Astrocyte of the cerebellum (primary cell): ENCODE measurements around the gene LYPD5.

Experiments
- DNase-seq: peaks from one replicate; pipeline ENCODE4 v3.0.0-alpha.2; 2011; ENCODE audit warnings: low read depth
- H3K4me3 ChIP-seq: 2 replicates; pipeline ENCODE4 v1.5.1; 2011; ENCODE audit warnings: mild to moderate bottlenecking, low read depth, low read length, moderate library complexity
- in situ Hi-C: cut with HindIII; loops from 2 replicates; pipeline ENCODE4 v1.10.0; 2017; ENCODE audit warnings: low sequenced_read_pairs
- TF ChIP-seq, protein P1 (sequence below): IDR thresholded peaks from 2 replicates; pipeline ENCODE4 v1.5.1; 2012; ENCODE audit warnings: low read length, low read depth, moderate library complexity, mild to moderate bottlenecking; ENCODE audit errors: missing control alignments

LYPD5 gene, protein sequence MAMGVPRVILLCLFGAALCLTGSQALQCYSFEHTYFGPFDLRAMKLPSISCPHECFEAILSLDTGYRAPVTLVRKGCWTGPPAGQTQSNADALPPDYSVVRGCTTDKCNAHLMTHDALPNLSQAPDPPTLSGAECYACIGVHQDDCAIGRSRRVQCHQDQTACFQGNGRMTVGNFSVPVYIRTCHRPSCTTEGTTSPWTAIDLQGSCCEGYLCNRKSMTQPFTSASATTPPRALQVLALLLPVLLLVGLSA

DNA sequence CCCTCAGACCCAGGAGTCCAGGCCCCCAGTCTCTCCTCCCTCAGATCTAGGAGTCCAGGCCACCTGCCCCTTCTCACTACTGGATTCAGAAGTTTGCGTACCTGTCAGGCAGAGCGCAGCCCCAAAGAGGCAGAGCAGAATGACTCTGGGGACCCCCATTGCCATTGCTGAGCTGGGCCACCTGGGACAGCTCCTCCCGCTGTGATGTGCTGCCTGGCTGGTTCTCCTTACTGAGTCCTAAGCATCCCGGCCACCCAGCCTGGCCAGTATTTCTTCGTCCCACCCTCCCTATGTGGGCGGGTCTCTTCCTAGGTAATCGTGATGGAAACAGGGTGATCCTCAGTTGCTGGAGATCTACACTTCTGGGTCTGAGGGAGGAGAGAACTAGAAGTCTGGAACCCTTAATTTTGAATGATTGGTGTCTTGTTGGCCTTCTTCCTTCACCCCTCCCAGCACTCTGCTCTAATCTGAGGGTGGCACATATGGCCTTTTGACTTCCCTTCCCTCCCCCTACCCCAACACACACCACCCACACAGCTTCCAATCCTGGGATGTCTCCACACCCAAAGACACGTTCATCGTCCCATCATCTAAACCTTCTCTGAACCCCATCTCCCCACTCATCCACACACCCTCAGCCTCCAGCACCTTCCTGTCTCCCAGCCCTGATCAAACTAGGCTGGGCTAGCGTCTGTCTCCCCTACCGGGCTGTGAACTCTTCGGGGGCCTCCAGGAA lies at the start of gene LYPD5:
Gene LYPD5 (minus strand): TSS at position 232 of the 736 bp plus-strand sequence. CDS start 67 bp downstream, at position 165.
- H3K4me3 ChIP-seq = no peak within 1 kb of the TSS
- TF ChIP-seq, protein P1, sequence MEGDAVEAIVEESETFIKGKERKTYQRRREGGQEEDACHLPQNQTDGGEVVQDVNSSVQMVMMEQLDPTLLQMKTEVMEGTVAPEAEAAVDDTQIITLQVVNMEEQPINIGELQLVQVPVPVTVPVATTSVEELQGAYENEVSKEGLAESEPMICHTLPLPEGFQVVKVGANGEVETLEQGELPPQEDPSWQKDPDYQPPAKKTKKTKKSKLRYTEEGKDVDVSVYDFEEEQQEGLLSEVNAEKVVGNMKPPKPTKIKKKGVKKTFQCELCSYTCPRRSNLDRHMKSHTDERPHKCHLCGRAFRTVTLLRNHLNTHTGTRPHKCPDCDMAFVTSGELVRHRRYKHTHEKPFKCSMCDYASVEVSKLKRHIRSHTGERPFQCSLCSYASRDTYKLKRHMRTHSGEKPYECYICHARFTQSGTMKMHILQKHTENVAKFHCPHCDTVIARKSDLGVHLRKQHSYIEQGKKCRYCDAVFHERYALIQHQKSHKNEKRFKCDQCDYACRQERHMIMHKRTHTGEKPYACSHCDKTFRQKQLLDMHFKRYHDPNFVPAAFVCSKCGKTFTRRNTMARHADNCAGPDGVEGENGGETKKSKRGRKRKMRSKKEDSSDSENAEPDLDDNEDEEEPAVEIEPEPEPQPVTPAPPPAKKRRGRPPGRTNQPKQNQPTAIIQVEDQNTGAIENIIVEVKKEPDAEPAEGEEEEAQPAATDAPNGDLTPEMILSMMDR = no peak

DNA sequence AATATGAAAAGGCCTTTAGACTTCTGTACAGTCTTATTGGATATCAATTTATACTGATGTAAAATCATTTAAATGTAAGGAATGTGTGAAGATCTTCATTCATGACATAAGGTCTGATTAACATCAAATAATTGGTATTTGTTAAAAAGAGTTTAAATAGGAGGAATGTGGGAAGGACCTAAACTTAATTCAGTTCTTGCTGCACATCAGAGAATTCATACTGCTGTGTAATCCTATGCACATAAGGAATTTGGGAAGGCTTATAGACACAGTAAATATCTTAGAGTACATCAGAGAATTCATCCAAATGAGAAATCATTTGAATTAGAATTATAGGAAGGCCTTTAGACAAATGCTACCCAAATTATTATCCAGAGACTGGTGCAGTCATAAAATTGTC lies 46.6 kb upstream of the LYPD5 start:
- TF ChIP-seq, protein P1 = no peak
- in situ Hi-C loops = no loop called here
- no peak overlapping the region for H3K4me3 ChIP-seq
- no peak for DNase-seq

More for the DNA sequence above, at the start of gene LYPD5:
- DNase-seq = no peak
- in situ Hi-C loops = no loop called here

DNA sequence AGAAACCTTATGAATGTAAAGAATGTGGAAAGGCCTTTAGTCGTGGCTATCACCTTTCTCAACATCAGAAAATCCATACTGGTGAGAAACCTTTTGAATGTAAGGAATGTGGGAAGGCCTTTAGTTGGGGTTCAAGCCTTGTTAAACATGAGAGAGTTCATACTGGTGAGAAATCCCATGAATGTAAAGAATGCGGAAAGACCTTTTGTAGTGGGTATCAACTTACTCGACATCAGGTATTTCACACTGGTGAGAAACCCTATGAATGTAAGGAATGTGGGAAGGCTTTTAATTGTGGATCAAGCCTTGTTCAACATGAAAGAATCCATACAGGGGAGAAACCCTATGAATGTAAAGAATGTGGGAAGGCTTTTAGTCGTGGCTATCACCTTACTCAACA lies 45.6 kb upstream of the LYPD5 start:
- TF ChIP-seq, protein P1 = no peak
- in situ Hi-C loops = no loop called here
- H3K4me3 ChIP-seq = no peak overlapping the region
- no peak for DNase-seq

DNA sequence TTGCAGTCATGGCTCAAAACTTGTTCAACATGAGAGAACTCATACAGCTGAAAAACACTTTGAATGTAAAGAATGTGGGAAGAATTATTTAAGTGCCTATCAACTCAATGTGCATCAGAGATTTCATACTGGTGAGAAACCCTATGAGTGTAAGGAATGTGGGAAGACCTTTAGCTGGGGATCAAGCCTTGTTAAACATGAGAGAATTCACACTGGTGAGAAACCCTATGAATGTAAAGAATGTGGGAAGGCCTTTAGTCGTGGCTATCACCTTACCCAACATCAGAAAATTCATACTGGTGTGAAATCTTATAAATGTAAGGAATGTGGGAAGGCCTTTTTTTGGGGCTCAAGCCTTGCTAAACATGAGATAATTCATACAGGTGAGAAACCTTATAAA lies 45.0 kb upstream of the LYPD5 start:
- DNase-seq = no peak
- H3K4me3 ChIP-seq = no peak overlapping the region
- in situ Hi-C loops = no loop called here
- TF ChIP-seq, protein P1 = no peak

GRCh38 chr19:43842007-43842406 lies 39.8 kb upstream of the LYPD5 start:
- no peak overlapping the region for H3K4me3 ChIP-seq
- no peak for DNase-seq
- TF ChIP-seq, protein P1 = no peak
- in situ Hi-C loops = no loop called here

DNA sequence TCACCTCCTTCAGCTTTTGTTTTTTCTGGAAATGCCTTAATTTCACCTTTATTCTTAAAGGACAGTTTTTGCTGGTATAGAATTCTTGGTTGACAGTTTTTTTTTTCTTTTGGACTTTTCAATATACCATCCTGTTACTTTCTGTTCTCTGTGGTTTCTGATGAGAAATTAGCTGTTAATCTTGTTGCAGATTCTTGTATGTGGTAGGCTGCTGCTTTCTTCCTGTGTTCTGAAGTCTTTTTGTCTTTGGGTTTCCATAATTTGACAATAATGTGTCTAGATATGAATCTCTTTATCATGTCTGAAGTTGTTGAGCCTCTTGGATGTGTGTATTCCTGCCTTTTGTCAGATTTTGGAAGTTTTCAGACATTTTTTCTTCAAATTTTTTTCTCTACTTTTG lies 36.9 kb upstream of the LYPD5 start:
- TF ChIP-seq, protein P1 = no peak
- no peak for DNase-seq
- in situ Hi-C loops = no loop called here
- H3K4me3 ChIP-seq = no peak overlapping the region
